Ramos (cell line): Measurements from ENCODE around the gene C22orf39.

Experiments used
- in situ Hi-C: fragments of 300-500 bp; cut with MboI; formaldehyde crosslinking; loops from one replicate; pipeline ENCODE4 v1.14.3; 2022; ENCODE audit warnings: low sequenced_read_pairs; ENCODE audit not compliant: unreplicated experiment

C22orf39 gene

DNA sequence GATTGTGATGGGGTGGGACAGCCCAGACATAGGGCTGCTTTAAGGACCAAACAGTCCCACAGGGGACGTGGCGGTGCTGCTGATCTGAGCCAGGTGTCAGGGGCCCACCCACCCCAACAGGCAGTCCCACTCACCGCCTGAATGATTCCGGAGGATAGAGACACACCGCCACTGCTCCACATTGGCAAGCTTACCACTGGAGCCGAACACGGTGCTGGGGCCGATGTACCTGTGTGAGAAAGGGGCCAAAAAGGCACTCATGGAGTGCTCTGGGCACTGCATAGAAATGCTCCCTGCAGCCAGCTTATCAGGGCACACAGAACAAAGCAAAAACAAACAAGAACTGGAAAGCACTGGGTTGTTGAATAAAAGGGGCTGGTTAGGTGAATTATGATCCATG, 41.9 kb downstream of the C22orf39 start:
- in situ Hi-C loops: no loop called here

- in situ Hi-C loops: no loop called here
Measured at GRCh38 chr22:19405133-19405532, 42.4 kb downstream of the C22orf39 start.

GRCh38 chr22:19404676-19405075, 42.8 kb downstream of the C22orf39 start:
- in situ Hi-C loops: no loop called here

DNA sequence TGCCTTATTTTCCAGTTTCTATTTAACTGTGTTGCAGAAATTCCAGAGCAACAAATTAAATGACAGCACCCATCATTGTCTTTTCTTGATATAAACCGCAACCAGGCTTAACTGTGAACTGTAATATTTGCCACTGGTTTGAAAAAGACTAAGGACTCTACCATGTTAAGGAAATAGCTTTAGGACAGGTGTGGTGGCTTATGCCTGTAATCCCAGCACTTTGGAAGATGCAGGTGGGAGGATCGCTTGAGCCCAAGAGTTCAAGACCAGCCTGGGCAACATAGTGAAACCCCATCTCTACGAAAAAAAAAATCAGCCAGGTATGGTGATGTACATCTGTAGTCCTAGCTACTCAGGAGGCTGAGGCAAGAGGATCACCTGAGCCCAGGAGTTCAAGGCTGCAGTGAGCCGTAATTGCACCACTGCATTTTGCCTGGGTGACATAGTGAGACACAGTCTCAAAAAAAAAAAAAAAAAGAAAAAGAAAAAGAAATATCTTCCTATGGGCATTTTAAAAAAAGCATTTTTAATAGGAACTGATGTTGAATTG, 44.8 kb downstream of the C22orf39 start:
- in situ Hi-C loops: no loop called here

- in situ Hi-C loops: no loop called here
Measured at GRCh38 chr22:19401483-19401882, 46.0 kb downstream of the C22orf39 start.

DNA sequence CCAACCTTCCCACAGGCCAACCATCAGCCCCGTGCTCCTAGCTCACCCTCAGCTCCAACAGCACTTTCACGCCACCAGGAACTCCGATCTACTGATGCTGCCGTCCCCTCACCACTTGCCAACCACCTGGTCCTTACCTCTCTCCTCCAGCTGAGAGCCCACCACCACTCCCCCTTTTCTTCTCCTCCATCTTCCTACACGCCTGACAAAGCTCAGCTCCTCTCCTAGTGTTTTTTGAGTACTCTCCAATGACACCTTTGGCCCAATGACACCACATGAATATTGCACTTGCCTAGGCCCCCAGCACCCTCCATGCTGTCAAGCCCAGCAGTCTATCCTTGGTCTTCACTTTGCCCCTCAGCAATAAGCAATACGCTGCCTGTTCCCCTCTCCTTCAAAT, 46.6 kb downstream of the C22orf39 start:
- in situ Hi-C loops: no loop called here

GRCh38 chr22:19398652-19399051, 48.9 kb downstream of the C22orf39 start:
- in situ Hi-C loops: no loop called here

DNA sequence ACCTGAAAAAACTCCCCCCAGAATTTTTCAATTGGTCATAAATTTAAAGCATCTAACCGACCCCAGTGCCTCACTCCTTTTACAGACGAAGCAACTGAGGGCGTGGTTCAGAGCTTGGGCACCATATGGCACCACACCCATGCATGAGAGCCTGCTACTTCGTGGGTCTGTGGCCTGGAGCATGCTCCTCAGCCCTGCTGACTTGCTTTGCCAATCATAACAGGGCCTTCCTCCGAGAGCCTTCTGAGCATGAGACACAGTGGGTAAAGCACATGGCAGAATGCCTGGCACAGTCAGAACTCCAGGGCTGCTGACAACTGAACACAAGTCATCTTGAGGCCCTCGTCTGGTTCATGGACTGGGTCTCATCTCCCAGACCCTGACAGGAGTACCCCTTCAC, 49.3 kb downstream of the C22orf39 start:
- in situ Hi-C loops: no loop called here

GRCh38 chr22:19397734-19398104, 49.8 kb downstream of the C22orf39 start:
- in situ Hi-C loops: no loop called here

GRCh38 chr22:19396934-19397733, 50.4 kb downstream of the C22orf39 start:
- in situ Hi-C loops: no loop called here

- in situ Hi-C loops: no loop called here
Measured at GRCh38 chr22:19396561-19396933, 51.0 kb downstream of the C22orf39 start.

GRCh38 chr22:19395276-19395675, 52.2 kb downstream of the C22orf39 start:
- in situ Hi-C loops: no loop called here

DNA sequence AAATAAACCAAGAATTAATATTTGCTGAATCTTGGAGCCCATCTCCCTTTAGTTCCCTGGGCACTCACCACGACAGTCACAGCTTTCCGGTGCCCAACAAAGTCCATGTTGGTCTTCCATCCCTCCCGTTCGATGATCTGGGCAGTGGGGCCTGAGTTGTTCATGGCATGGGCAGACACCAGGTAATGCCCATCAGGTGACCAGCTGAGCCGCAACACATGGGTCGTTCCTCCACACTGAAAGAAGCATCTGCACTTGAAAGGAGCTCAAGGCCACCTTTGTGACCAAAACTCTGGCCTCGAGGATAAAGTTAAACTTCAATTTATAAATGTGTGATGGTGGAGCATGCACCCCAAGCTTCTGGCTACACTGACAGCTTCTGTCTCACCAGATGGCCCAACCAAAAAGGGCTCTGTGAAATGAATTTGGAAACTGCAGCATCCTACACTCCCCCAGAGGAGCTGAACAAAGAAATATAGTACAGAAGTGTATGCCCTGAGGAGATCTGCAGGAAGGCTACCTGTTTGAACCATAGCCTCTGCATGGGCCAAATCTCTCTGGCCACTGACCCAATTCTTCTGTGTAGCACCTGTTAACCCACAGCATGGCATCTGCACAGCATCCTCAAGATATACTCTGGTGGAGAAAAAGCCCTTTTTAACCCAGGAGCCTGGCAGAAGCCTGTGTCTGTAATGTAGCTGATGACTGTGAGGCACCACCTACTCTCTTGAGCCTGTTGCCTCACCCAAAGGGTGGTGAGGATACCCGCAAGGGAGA, 53.0 kb downstream of the C22orf39 start:
- in situ Hi-C loops: no loop called here

- in situ Hi-C loops: no loop called here
Measured at GRCh38 chr22:19393704-19394103, 53.8 kb downstream of the C22orf39 start.
